Duodenal mucosa (tissue), 2 donors: ENCODE measurements around the gene SNRPA1.

Source experiments
- H3K27ac ChIP-seq: one replicate; pipeline ENCODE4 v1.7.0; 2013; ENCODE audit warnings: low read depth, low read length
- H3K27me3 ChIP-seq, 2 donors: one replicate each; pipeline ENCODE4 v1.7.0; 2013; ENCODE audit warnings: low read length in 2 of 2, control low read depth in 1 of 2; ENCODE audit not compliant: insufficient read depth in 2 of 2, control insufficient read depth in 1 of 2
- H3K36me3 ChIP-seq, 2 donors: one replicate each; pipeline ENCODE4 v1.7.0; 2013; ENCODE audit warnings: low read length in 2 of 2, control low read depth in 1 of 2; ENCODE audit not compliant: insufficient read depth in 2 of 2, control insufficient read depth in 1 of 2
- H3K4me1 ChIP-seq, 2 donors: one replicate each; pipeline ENCODE4 v1.7.0; 2013; ENCODE audit warnings: low read length in 2 of 2, control low read depth in 1 of 2; ENCODE audit not compliant: insufficient read depth in 2 of 2, control insufficient read depth in 1 of 2
- H3K4me3 ChIP-seq, 2 donors: one replicate each; pipeline ENCODE4 v1.7.0; 2013; ENCODE audit warnings: low read length in 2 of 2, low read depth in 1 of 2
- H3K9ac ChIP-seq, 2 donors: one replicate each; pipeline ENCODE4 v1.7.0; 2013; ENCODE audit warnings: low read length in 2 of 2, low read depth in 1 of 2
- H3K9me3 ChIP-seq, 2 donors: one replicate each; pipeline ENCODE4 v1.7.0; 2013; ENCODE audit warnings: low read length in 2 of 2, control low read depth in 1 of 2; ENCODE audit not compliant: control insufficient read depth in 1 of 2

The SNRPA1 gene

DNA sequence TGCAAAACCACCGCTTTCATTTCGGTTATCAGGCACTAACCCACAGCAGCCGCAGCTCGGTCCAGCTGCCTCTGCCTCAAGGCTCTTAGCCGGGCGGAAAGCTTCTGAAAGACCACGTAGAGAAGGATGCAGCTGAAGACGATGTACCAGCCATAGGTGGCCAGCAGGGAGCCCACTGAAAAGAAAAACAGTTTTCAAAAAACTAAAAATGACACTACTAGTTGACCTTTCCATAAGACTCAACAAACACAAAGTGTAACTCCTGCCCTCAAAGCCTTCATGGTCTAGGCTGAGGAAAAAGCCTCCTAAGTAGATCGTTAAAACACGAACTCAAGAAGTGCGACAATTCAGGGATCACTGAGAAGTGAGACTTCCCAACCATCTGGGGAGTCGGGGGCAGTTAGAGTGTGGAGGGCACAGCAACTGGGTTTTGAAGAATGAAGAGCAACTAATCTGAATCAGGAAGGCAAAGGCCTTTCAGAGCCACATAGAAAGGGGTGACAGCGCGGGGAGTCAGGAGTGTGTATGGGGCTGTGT lies 18.5 kb downstream of the SNRPA1 start:
- Histone ChIP-seq H3K4me3 (peak overlapping the region; percentile 84 to 92), H3K4me1 (peaks cover 31 to 41% of the 10 kb centered on the region in 2 donors), H3K27ac (peak overlapping the region; percentile 94), H3K9ac (peak overlapping the region; percentile 90 to 92), H3K9me3 (no peaks in the 10 kb centered on the region), H3K36me3 (peaks cover 28 to 51% of the 10 kb centered on the region in 2 donors), H3K27me3 (no peaks in the 10 kb centered on the region)

DNA sequence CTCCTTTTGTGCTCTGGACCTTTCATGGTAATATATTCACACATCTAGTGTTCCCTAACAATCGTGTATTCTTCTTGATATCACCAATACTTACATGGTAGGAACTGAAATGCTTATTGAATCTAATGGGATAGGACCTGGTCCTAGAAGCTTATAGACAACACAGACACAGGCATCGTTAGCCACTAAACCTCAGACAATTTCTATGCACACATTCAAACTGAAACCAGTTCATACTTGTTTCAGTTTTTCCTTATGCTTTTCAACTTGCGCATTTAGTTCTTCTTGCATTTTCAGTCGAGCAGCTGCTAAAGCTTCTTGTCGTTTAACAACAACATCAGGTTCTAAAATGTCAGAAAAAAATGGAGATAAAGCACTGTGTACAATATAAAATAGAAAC lies 20.0 kb downstream of the SNRPA1 start:
- Histone ChIP-seq H3K27me3 (no peaks in the 10 kb centered on the region), H3K27ac (no peak overlapping the region), H3K4me3 (no peak overlapping the region), H3K9ac (peak overlapping the region in 1 of 2 donors; percentile 92), H3K36me3 (peaks cover 40 to 56% of the 10 kb centered on the region in 2 donors), H3K4me1 (peaks cover 20 to 31% of the 10 kb centered on the region in 2 donors), H3K9me3 (no peaks in the 10 kb centered on the region)

GRCh38 chr15:101273534-101273933 lies 21.5 kb downstream of the SNRPA1 start:
- H3K9me3 ChIP-seq = no peaks in the 10 kb centered on the region
- peaks cover 40 to 66% of the 10 kb centered on the region in 2 donors for H3K36me3 ChIP-seq
- H3K4me3 ChIP-seq = no peak overlapping the region
- H3K9ac ChIP-seq = no peak overlapping the region
- H3K4me1 ChIP-seq = peaks cover 18 to 25% of the 10 kb centered on the region in 2 donors
- no peaks in the 10 kb centered on the region for H3K27me3 ChIP-seq
- no peak overlapping the region for H3K27ac ChIP-seq

DNA sequence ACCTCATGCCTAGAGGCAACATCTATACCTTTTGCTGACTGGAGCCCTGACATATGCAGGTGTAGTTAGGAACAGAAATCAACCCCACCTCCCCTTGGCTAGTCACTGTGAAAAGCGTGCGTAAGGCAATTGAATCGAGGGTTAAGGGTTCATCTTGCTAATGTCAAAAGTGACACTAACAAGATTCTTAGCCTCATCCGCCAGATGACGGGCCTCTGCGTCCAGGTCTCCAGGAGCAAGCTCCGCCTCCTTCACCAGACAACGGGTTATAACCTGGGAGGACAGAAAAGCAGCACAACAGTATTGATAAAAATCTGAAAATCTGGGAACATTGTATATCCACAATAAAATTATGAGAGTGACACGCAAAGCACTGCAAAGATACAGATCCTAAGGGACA lies 22.5 kb downstream of the SNRPA1 start:
- Histone ChIP-seq H3K4me3 (no peak overlapping the region), H3K27ac (no peak overlapping the region), H3K9ac (no peak overlapping the region), H3K27me3 (no peaks in the 10 kb centered on the region), H3K4me1 (peaks cover 8 to 17% of the 10 kb centered on the region in 2 donors), H3K9me3 (no peaks in the 10 kb centered on the region), H3K36me3 (peaks cover 40 to 66% of the 10 kb centered on the region in 2 donors)

DNA sequence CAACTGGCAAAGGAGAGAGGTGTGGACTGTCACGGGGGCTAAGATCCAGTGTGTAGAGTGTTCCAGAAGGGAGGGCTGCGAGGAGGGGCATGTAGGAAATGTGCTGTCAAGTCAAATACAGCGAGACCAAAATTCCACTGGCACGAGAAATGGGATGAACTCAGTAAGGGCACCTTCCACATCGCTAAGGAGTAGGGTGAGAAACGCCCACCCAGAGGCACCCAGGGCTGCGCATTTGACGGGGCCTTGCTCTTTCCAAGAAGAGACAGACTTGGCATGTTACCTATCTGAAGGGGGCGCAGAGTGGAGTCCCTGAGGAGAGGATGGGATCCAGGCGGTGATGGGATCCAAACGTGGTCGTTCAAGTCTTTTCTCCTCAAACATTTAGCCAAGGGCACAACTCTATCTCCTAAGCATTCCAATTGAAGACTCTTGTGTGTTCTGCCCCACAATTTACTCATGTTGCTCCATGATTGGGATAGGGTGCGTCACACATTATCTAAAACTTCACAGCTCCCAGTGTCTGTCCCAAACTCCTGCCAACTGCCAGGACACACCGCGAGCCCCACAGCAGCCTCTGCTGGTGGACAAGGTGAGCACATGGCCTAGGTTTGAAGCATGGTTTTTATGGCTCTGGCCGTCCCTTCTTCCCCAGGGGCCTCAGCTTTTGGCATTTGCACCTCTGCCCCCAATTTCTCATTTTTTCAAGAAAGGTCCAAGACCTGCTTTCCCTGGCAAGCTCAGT lies 25.4 kb downstream of the SNRPA1 start:
- H3K9me3 ChIP-seq = no peaks in the 10 kb centered on the region
- no peak overlapping the region for H3K27ac ChIP-seq
- H3K27me3 ChIP-seq = no peaks in the 10 kb centered on the region
- H3K9ac ChIP-seq = no peak overlapping the region
- peaks cover 0 to 11% of the 10 kb centered on the region in 2 donors for H3K4me1 ChIP-seq
- H3K36me3 ChIP-seq = peaks cover 37 to 56% of the 10 kb centered on the region in 2 donors
- H3K4me3 ChIP-seq = no peak overlapping the region

DNA sequence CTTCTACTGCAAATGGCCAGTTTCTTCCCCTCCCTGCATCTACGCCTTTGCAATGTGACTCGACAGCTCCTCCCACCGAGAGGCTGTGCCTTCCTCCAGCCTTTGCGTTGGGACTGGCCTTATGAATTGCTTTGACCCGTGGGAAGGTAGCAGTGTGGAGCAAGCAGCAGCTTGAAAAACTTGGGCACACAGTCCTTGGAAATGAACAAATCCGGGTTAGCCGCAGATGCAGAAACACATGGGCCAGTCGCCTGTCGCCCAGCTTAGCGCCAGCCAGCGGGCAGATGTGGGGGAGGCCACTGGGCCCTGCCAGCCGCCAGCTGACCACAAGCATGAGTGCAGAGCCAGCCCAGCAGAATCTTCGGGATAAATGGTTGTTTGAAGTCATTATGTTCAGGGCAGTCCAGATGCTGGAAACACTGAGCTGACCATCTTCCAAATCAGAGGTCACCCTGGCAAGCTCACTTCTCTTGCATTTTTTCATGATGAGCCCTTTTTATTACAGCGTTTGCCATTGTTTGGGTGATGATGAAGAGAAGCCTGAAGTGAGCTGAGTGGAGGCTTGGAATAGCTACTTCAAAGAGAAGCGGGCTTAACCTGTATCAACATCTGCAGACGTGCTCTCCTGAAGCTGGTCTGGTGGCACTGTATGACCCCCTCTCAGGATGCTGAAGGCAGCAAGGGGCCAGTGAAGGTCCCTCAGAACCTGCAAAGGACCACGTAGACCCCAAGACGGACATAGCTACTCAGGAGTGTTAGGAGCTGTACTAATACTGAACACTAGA lies 27.5 kb downstream of the SNRPA1 start:
- Histone ChIP-seq H3K4me3 (no peak overlapping the region), H3K27ac (no peak overlapping the region), H3K36me3 (peaks cover 16 to 35% of the 10 kb centered on the region in 2 donors), H3K27me3 (no peaks in the 10 kb centered on the region), H3K9ac (no peak overlapping the region), H3K4me1 (peaks cover 0 to 11% of the 10 kb centered on the region in 2 donors), H3K9me3 (no peaks in the 10 kb centered on the region)

DNA sequence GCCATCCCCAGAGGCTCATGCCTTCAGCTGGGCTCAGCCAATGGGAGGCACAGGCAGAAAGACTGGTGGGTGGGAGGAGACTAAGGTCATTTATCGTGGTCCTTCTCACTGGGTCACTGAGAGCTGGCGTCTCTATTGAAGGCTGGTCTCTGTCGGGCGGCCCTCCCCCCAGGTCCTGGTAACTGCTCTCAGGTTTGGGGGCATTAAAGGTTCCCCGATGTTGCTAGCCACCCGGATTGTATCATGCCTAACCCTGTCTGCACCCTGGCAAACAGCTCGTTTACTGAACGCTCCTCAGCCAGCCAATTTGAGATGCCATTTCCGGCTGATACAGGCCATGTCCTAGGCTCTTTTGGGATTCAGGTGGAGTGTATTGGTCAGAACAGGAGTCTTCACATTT lies 28.3 kb downstream of the SNRPA1 start:
- no peaks in the 10 kb centered on the region for H3K9me3 ChIP-seq
- no peaks in the 10 kb centered on the region for H3K27me3 ChIP-seq
- H3K27ac ChIP-seq = no peak overlapping the region
- no peak overlapping the region for H3K4me3 ChIP-seq
- H3K9ac ChIP-seq = no peak overlapping the region
- peaks cover 13 to 29% of the 10 kb centered on the region in 2 donors for H3K36me3 ChIP-seq
- H3K4me1 ChIP-seq = peaks cover 0 to 11% of the 10 kb centered on the region in 2 donors

DNA sequence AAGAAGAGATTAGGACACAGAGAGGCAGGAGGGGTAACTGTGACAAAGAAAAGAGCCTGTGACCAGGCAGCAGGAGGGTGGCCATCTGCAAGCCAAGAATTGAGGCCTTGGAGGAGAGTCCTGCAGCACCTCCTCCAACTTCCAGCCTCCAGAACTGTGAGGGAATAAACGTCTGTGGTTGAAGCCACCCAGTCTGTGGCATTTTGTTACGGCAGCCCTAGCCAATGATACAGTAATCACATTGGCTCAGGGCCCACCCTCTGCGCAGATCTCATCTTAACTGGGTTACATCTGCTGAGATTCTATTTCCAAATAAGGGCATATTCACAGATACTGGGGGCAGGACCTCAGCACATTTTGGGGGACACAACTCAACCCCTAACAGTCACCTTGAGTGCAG lies 29.0 kb downstream of the SNRPA1 start:
- H3K27ac ChIP-seq = no peak overlapping the region
- peaks cover 7 to 21% of the 10 kb centered on the region in 2 donors for H3K36me3 ChIP-seq
- no peak overlapping the region for H3K9ac ChIP-seq

DNA sequence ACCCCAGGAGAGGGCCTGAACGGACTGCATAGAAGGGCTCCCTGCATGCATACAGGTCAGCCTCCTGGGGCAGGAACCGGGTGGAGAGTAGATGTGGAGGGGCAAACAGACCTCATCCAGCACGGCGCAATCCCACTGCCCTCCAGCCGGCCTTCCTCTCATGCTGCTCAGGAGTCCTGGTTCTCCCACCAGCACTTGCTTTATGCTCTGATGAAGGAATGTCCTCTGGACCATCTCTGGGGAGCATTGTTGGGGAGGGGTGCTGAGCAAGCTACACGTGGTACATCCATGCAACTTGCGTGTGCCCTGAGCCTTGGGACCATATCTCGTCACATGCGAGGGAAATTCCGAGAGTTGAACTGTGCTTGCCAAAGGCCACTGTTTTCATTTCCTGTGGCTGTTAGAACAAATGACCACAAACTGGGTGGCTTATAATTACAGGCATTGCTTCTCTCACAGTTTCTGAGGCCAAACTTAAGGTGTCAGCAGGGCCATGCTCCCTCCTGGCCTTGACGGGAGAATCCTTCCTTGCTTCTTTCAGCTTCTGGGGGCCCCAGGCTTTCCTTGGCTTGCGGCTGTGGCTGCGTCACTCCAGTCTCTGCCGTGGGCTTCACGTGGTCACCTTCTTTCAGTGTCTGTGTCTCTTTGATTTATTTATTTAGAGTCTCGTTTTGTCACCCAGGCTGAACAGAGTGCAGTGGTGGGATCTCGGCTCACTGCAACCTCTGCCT lies 30.0 kb downstream of the SNRPA1 start:
- Histone ChIP-seq H3K9me3 (no peaks in the 10 kb centered on the region), H3K27me3 (no peaks in the 10 kb centered on the region), H3K4me3 (no peak overlapping the region), H3K4me1 (peaks cover 0 to 11% of the 10 kb centered on the region in 2 donors), H3K27ac (no peak overlapping the region), H3K36me3 (peaks cover 0 to 12% of the 10 kb centered on the region in 2 donors), H3K9ac (no peak overlapping the region)

More for the DNA sequence above, 29.0 kb downstream of the SNRPA1 start:
- no peaks in the 10 kb centered on the region for H3K9me3 ChIP-seq
- no peaks in the 10 kb centered on the region for H3K27me3 ChIP-seq
- no peak overlapping the region for H3K4me3 ChIP-seq
- peaks cover 0 to 11% of the 10 kb centered on the region in 2 donors for H3K4me1 ChIP-seq
